Neural progenitor cell (in vitro differentiated cells): ENCODE measurements around the gene PAQR3.

ENCODE experiments used
- EZH2 ChIP-seq: fragments of 200-600 bp; sonication (generic); IDR thresholded peaks from 2 replicates; pipeline ENCODE4 v1.6.1; 2017; ENCODE audit warnings: antibody characterized with exemption, mild to moderate bottlenecking, moderate library complexity
- EZH2phosphoT487 ChIP-seq: fragments of 200-600 bp; sonication (generic); IDR thresholded peaks from 2 replicates; pipeline ENCODE4 v1.6.1; 2017; ENCODE audit warnings: antibody characterized with exemption
- TF ChIP-seq, protein P1 (sequence below): fragments of 200-600 bp; sonication (generic); IDR thresholded peaks from 2 replicates; pipeline ENCODE4 v1.5.1; 2017; ENCODE audit warnings: antibody characterized with exemption, mild to moderate bottlenecking

DNA sequence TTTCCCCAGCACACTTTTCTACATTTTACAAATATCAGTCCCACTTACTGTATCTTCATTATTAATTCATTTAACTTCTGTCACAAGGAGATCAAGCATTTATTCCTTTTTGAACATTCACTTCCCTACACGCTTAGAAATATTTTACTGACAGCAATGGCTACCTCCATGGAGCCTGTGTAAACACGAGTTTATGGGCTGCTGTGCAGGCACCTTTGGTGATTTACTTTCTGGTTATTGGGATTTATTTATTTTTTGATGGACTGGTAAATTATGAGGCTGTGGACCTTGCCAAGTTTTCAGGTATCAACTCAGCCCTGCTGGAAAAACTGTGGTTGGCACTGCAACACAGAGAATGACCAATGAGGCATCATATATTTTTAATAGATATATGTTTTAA lies 45.4 kb upstream of the PAQR3 start:
- TF ChIP-seq, protein P1, sequence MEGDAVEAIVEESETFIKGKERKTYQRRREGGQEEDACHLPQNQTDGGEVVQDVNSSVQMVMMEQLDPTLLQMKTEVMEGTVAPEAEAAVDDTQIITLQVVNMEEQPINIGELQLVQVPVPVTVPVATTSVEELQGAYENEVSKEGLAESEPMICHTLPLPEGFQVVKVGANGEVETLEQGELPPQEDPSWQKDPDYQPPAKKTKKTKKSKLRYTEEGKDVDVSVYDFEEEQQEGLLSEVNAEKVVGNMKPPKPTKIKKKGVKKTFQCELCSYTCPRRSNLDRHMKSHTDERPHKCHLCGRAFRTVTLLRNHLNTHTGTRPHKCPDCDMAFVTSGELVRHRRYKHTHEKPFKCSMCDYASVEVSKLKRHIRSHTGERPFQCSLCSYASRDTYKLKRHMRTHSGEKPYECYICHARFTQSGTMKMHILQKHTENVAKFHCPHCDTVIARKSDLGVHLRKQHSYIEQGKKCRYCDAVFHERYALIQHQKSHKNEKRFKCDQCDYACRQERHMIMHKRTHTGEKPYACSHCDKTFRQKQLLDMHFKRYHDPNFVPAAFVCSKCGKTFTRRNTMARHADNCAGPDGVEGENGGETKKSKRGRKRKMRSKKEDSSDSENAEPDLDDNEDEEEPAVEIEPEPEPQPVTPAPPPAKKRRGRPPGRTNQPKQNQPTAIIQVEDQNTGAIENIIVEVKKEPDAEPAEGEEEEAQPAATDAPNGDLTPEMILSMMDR: no peak
- TF ChIP-seq EZH2: no peak
- no peak for TF ChIP-seq EZH2phosphoT487
